Keratinocyte (primary cell): ENCODE measurements around the gene LGR4. TPM values are rescaled to one million over a fixed set of nuclear protein-coding genes. Genes with fewer than 3 reads are reported as not detected.

Source experiments
- DNase-seq: peaks from one replicate; pipeline ENCODE4 v3.0.0-alpha.2; 2011; ENCODE audit warnings: low read depth, missing footprints, low spot score
- FAIRE-seq: peaks from 2 replicates; lab custom pipeline; 2011; peaks lifted over from hg19 to GRCh38; lab: Jason Lieb, UNC
- H2AFZ ChIP-seq: 2 replicates; pipeline ENCODE4 v1.6.0; 2012; ENCODE audit warnings: low read length, control low read depth, inconsistent platforms; ENCODE audit not compliant: control insufficient read depth
- H3K27ac ChIP-seq: 2 replicates; pipeline ENCODE4 v1.5.1; 2011; ENCODE audit warnings: low read length; ENCODE audit not compliant: control insufficient read depth, insufficient read depth
- H3K27me3 ChIP-seq: 3 replicates; pipeline ENCODE4 v1.6.0; 2011; ENCODE audit warnings: low read length; ENCODE audit not compliant: control insufficient read depth, insufficient read depth; ENCODE audit errors: extremely low read depth
- H3K36me3 ChIP-seq, 2 experiments: 2 replicates in 1 of 2; 3 replicates in 1 of 2; pipeline ENCODE4 v1.5.1; 2011; ENCODE audit warnings: low read length in 2 of 2, mild to moderate bottlenecking in 1 of 2; ENCODE audit not compliant: control insufficient read depth in 2 of 2, insufficient read depth in 2 of 2; ENCODE audit errors: extremely low read depth in 1 of 2
- H3K4me1 ChIP-seq: 3 replicates; pipeline ENCODE4 v1.5.1; 2011; ENCODE audit warnings: low read length; ENCODE audit not compliant: control insufficient read depth, insufficient read depth; ENCODE audit errors: extremely low read depth
- H3K4me2 ChIP-seq: 3 replicates; pipeline ENCODE4 v1.6.0; 2011; ENCODE audit warnings: low read depth, low read length; ENCODE audit not compliant: control insufficient read depth, insufficient read depth; ENCODE audit errors: extremely low read depth
- H3K4me3 ChIP-seq, 3 experiments: fragments of 200-600 bp in 1 of 3; sonication (generic) in 1 of 3; 2 replicates in 2 of 3; 3 replicates in 1 of 3; pipeline ENCODE4 v1.5.1; 2011 to 2016; ENCODE audit warnings: low read length in 3 of 3, mild to moderate bottlenecking in 3 of 3, control low read depth in 2 of 3, inconsistent platforms in 1 of 3, low read depth in 1 of 3, mixed read lengths in 1 of 3, mixed run types in 1 of 3, moderate library complexity in 1 of 3; ENCODE audit not compliant: control insufficient read depth in 2 of 3, insufficient read depth in 2 of 3; ENCODE audit errors: extremely low read depth in 1 of 3
- H3K79me2 ChIP-seq: 2 replicates; pipeline ENCODE4 v1.6.0; 2012; ENCODE audit warnings: low read length; ENCODE audit not compliant: control insufficient read depth, insufficient read depth
- H3K9ac ChIP-seq: 3 replicates; pipeline ENCODE4 v1.6.0; 2011; ENCODE audit warnings: low read length; ENCODE audit not compliant: control insufficient read depth, insufficient read depth; ENCODE audit errors: extremely low read depth
- H3K9me1 ChIP-seq: 3 replicates; pipeline ENCODE4 v1.6.0; 2011; ENCODE audit warnings: low read length; ENCODE audit not compliant: control insufficient read depth, insufficient read depth; ENCODE audit errors: extremely low read depth
- H3K9me3 ChIP-seq: 2 replicates; pipeline ENCODE4 v1.5.1; 2012; ENCODE audit warnings: low read depth, low read length; ENCODE audit not compliant: control insufficient read depth
- H4K20me1 ChIP-seq: 3 replicates; pipeline ENCODE4 v1.6.0; 2011; ENCODE audit warnings: low read length; ENCODE audit not compliant: control insufficient read depth, insufficient read depth; ENCODE audit errors: extremely low read depth
- EZH2 ChIP-seq: IDR thresholded peaks from one replicate; pipeline ENCODE4 v1.6.1; 2012; ENCODE audit warnings: inconsistent platforms, mild to moderate bottlenecking, low read length, moderate library complexity
- dilution Hi-C: fragments of 300-500 bp; cut with MboI; formaldehyde crosslinking; loops from one replicate; pipeline ENCODE4 v1.7.0; 2020; ENCODE audit warnings: low sequenced_read_pairs; ENCODE audit not compliant: extremely low pct_ligation_motif_present
- polyA plus RNA-seq, 5 experiments: library from polyadenylated mRNA; depleted of rRNA in 3 of 5; stranded (reverse) in 3 of 5; stranded (forward) in 1 of 5; unstranded in 1 of 5; fragments of >200 nt; gene quantifications; 1 replicate in 1 of 5; 2 replicates in 3 of 5; 3 replicates in 1 of 5; pipeline versions ENCODE4 v1.2.1 to v1.2.3, GENCODE V29; 2011 to 2012; ENCODE audit warnings: missing spikeins in 2 of 5, low read depth in 1 of 5, low replicate concordance in 1 of 5
- TF ChIP-seq, protein P1 (sequence below), 3 experiments: IDR thresholded peaks in 1 of 3; conservative IDR thresholded peaks in 1 of 3; optimal IDR thresholded peaks in 1 of 3; 2 replicates in 2 of 3; 3 replicates in 1 of 3; pipeline versions ENCODE3 to v1.5.1; 2011; ENCODE audit warnings: low read length in 3 of 3, mild to moderate bottlenecking in 3 of 3, moderate library complexity in 2 of 3, control low read depth in 1 of 3, inconsistent platforms in 1 of 3; ENCODE audit not compliant: insufficient read depth in 2 of 3; ENCODE audit errors: extremely low read depth in 1 of 3

Gene LGR4
- polyA plus RNA-seq, 1 donor (not counting 4 experiments of a cell fraction or from before 2014, with no cell fraction given): 49.7 TPM

- FAIRE-seq (no peak), DNase-seq (no peak)
- Histone ChIP-seq H3K36me3 (peaks cover 17 to 36% of the 10 kb centered on the region in 2 experiments), H3K27me3 (no peaks in the 10 kb centered on the region), H3K4me3 (no peak overlapping the region), H3K9ac (no peak overlapping the region), H3K27ac (no peak overlapping the region), H3K9me3 (no peaks in the 10 kb centered on the region), H3K79me2 (peaks cover 20% of the 10 kb centered on the region), H3K4me2 (no peak overlapping the region), H4K20me1 (no peaks in the 10 kb centered on the region), H2AFZ (no peak overlapping the region), H3K9me1 (no peaks in the 10 kb centered on the region), H3K4me1 (no peaks in the 10 kb centered on the region)
- TF ChIP-seq, protein P1, sequence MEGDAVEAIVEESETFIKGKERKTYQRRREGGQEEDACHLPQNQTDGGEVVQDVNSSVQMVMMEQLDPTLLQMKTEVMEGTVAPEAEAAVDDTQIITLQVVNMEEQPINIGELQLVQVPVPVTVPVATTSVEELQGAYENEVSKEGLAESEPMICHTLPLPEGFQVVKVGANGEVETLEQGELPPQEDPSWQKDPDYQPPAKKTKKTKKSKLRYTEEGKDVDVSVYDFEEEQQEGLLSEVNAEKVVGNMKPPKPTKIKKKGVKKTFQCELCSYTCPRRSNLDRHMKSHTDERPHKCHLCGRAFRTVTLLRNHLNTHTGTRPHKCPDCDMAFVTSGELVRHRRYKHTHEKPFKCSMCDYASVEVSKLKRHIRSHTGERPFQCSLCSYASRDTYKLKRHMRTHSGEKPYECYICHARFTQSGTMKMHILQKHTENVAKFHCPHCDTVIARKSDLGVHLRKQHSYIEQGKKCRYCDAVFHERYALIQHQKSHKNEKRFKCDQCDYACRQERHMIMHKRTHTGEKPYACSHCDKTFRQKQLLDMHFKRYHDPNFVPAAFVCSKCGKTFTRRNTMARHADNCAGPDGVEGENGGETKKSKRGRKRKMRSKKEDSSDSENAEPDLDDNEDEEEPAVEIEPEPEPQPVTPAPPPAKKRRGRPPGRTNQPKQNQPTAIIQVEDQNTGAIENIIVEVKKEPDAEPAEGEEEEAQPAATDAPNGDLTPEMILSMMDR (optimal IDR thresholded peaks at IDR 0.05 in 1 of 3, IDR thresholded peaks at IDR 0.05 in 1 of 3, conservative IDR thresholded peaks at IDR 0.05 in 1 of 3; ENCODE audit: extremely low read depth in 1 of 3, insufficient read depth in 2 of 3, low read length in 3 of 3): no peak
- dilution Hi-C loops: loop anchor here (25.0 kb wide), 1 partner anchor 309 kb away; no protein-coding TSS in a partner anchor
These were observed 23.2 kb upstream of the LGR4 start for GRCh38 chr11:27495710-27496300.

GRCh38 chr11:27489092-27489491 is 16.5 kb upstream of the LGR4 start:
- no peaks in the 10 kb centered on the region for H3K9me3 ChIP-seq
- peaks cover 14 to 16% of the 10 kb centered on the region in 2 experiments for H3K36me3 ChIP-seq
- no peak overlapping the region for H3K4me3 ChIP-seq
- FAIRE-seq: no peak
- no peak for DNase-seq
- H3K9ac ChIP-seq: no peak overlapping the region
- H3K27me3 ChIP-seq: no peaks in the 10 kb centered on the region
- H3K4me2 ChIP-seq: no peak overlapping the region
- dilution Hi-C loops: loop anchor here (25.0 kb wide), 1 partner anchor 302 kb away; no protein-coding TSS in a partner anchor
- no peak overlapping the region for H3K27ac ChIP-seq
- H3K79me2 ChIP-seq: peaks cover 1% of the 10 kb centered on the region
- H4K20me1 ChIP-seq: no peaks in the 10 kb centered on the region
- no peak overlapping the region for H2AFZ ChIP-seq
- TF ChIP-seq, protein P1 (optimal IDR thresholded peaks at IDR 0.05 in 1 of 3, IDR thresholded peaks at IDR 0.05 in 1 of 3, conservative IDR thresholded peaks at IDR 0.05 in 1 of 3; ENCODE audit: extremely low read depth in 1 of 3, insufficient read depth in 2 of 3, low read length in 3 of 3): no peak
- no peak for TF ChIP-seq EZH2
- H3K9me1 ChIP-seq: no peaks in the 10 kb centered on the region
- no peaks in the 10 kb centered on the region for H3K4me1 ChIP-seq
